ENCODE data around the gene FMO3.

The FMO3 gene

GRCh38 chr1:171159148-171159547 lies 68.4 kb downstream of the FMO3 start:
- no peak for DNase-seq (ENCODE audit: low read depth)

GRCh38 chr1:171160211-171160610 lies 69.5 kb downstream of the FMO3 start:
- no peak for DNase-seq (ENCODE audit: low read depth)

GRCh38 chr1:171160639-171161354 lies 70.1 kb downstream of the FMO3 start:
- no peak for DNase-seq (ENCODE audit: low read depth)

- no peak for DNase-seq (ENCODE audit: low read depth)
These were observed 70.7 kb downstream of the FMO3 start for GRCh38 chr1:171161431-171161830.

- no peak for DNase-seq (ENCODE audit: low read depth)
These were observed 75.7 kb downstream of the FMO3 start for GRCh38 chr1:171166361-171166760.
